ENCODE data around the gene CHMP6. TPM values are rescaled to one million over a fixed set of nuclear protein-coding genes. Genes with fewer than 3 reads are reported as not detected.

CHMP6 gene
- total RNA-seq, 1 experiment from 2014 or later, result 22.0 TPM

- POLR2A ChIA-PET, result no interaction called here
- CTCF ChIA-PET, result interaction anchor here (0.5 kb wide), 1 partner anchor 156 kb away, joined by 3 read pairs; no protein-coding TSS in a partner anchor
- H2AFZ ChIP-seq (ENCODE audit: low read depth, low read length, poor library complexity, severe bottlenecking), result no peak overlapping the region
- RAD21 ChIA-PET (ENCODE audit: low non-redundant PET in 1 of 2, low total read pairs in 2 of 2, uncharacterized antibody in 2 of 2, unreplicated experiment in 2 of 2), result no interaction called here
- peaks cover 88 to 100% of the 10 kb centered on the region in 2 experiments for H3K4me1 ChIP-seq (ENCODE audit: control insufficient read depth in 1 of 2, insufficient read depth in 2 of 2, low read length in 2 of 2)
- no peak overlapping the region for H3K4me3 ChIP-seq (replicated peaks in 1 of 2; ENCODE audit: low read depth in 1 of 2, low read length in 2 of 2)
- H3K27me3 ChIP-seq (ENCODE audit: insufficient read depth, low read length), result no peaks in the 10 kb centered on the region
- peaks cover 0 to 21% of the 10 kb centered on the region in 2 experiments; a peak in 1 of 4 replicates for H3K36me3 ChIP-seq (ENCODE audit: control insufficient read depth in 1 of 2, insufficient read depth in 2 of 2, low read length in 2 of 2)
- ATAC-seq (no peak), DNase-seq (ENCODE audit: low read depth, low spot score) (no peak)
- H3K79me2 ChIP-seq (ENCODE audit: insufficient read depth, low read length), result peaks cover 100% of the 10 kb centered on the region
- intact Hi-C loops (cut with micrococcal nuclease), result no loop called here
- no TSS peak for BruUV-seq (replicated peaks)
- no peak for TF ChIP-seq ZNF274 (IDR thresholded peaks at IDR 0.05; ENCODE audit: low read depth, low read length)
- TF ChIP-seq, protein P1, sequence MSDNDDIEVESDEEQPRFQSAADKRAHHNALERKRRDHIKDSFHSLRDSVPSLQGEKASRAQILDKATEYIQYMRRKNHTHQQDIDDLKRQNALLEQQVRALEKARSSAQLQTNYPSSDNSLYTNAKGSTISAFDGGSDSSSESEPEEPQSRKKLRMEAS (IDR thresholded peaks at IDR 0.05), result no peak
- TF ChIP-seq EZH2 (IDR thresholded peaks at IDR 0.05), result no peak
- no peaks in the 10 kb centered on the region for H3K9me2 ChIP-seq (ENCODE audit: insufficient read depth)
- peaks cover 14% of the 10 kb centered on the region; the same call in 1 of the 2 replicates for H4K20me1 ChIP-seq (ENCODE audit: insufficient read depth)
- H3K27ac ChIP-seq (ENCODE audit: low read depth, low read length), result peak overlapping the region; percentile 94
- peak overlapping the region; percentile 71 for H3K9ac ChIP-seq (ENCODE audit: low read length)
- H3K9me3 ChIP-seq (ENCODE audit: control insufficient read depth in 1 of 2, insufficient read depth in 1 of 2, low read depth in 1 of 2, low read length in 2 of 2), result no peaks in the 10 kb centered on the region
- H3K4me2 ChIP-seq (ENCODE audit: low read length), result peak overlapping the region; percentile 72
These were observed 54.0 kb downstream of the CHMP6 start for GRCh38 chr17:81045590-81046095.

- peak overlapping the region; percentile 71 for H3K9ac ChIP-seq (ENCODE audit: low read length)
- intact Hi-C loops (cut with micrococcal nuclease), result no loop called here
- H3K9me2 ChIP-seq (ENCODE audit: insufficient read depth), result no peaks in the 10 kb centered on the region
- BruUV-seq (replicated peaks), result no TSS peak
- H3K4me3 ChIP-seq (replicated peaks in 1 of 2; ENCODE audit: low read depth in 1 of 2, low read length in 2 of 2), result no peak overlapping the region
- no peak overlapping the region for H2AFZ ChIP-seq (ENCODE audit: low read depth, low read length, poor library complexity, severe bottlenecking)
- peaks cover 100% of the 10 kb centered on the region for H3K79me2 ChIP-seq (ENCODE audit: insufficient read depth, low read length)
- ChIA-PET CTCF (interaction anchor here (0.5 kb wide), 1 partner anchor 156 kb away, joined by 3 read pairs; no protein-coding TSS in a partner anchor), POLR2A (no interaction called here), RAD21 (ENCODE audit: low non-redundant PET in 1 of 2, low total read pairs in 2 of 2, uncharacterized antibody in 2 of 2, unreplicated experiment in 2 of 2) (no interaction called here)
- no peak for ATAC-seq
- H4K20me1 ChIP-seq (ENCODE audit: insufficient read depth), result peaks cover 14% of the 10 kb centered on the region; the same call in 1 of the 2 replicates
- H3K4me2 ChIP-seq (ENCODE audit: low read length), result peak overlapping the region; percentile 26
- DNase-seq (ENCODE audit: low read depth, low spot score), result no peak
- peaks cover 87 to 100% of the 10 kb centered on the region in 2 experiments for H3K4me1 ChIP-seq (ENCODE audit: control insufficient read depth in 1 of 2, insufficient read depth in 2 of 2, low read length in 2 of 2)
- peak overlapping the region; percentile 94; the same call in 1 of the 2 replicates for H3K27ac ChIP-seq (ENCODE audit: low read depth, low read length)
- no peak for TF ChIP-seq SP1 (IDR thresholded peaks at IDR 0.05; ENCODE audit: low read depth)
- TF ChIP-seq RAD21 (IDR thresholded peaks at IDR 0.05; ENCODE audit: low read depth), result no peak
- TF ChIP-seq POLR2AphosphoS5 (IDR thresholded peaks at IDR 0.05; ENCODE audit: low read depth, low read length), result no peak
- TF ChIP-seq, protein P2, sequence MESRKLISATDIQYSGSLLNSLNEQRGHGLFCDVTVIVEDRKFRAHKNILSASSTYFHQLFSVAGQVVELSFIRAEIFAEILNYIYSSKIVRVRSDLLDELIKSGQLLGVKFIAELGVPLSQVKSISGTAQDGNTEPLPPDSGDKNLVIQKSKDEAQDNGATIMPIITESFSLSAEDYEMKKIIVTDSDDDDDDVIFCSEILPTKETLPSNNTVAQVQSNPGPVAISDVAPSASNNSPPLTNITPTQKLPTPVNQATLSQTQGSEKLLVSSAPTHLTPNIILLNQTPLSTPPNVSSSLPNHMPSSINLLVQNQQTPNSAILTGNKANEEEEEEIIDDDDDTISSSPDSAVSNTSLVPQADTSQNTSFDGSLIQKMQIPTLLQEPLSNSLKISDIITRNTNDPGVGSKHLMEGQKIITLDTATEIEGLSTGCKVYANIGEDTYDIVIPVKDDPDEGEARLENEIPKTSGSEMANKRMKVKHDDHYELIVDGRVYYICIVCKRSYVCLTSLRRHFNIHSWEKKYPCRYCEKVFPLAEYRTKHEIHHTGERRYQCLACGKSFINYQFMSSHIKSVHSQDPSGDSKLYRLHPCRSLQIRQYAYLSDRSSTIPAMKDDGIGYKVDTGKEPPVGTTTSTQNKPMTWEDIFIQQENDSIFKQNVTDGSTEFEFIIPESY (IDR thresholded peaks at IDR 0.05; ENCODE audit: extremely low read depth, insufficient replicate concordance, low read length), result no peak
- TF ChIP-seq TCF7L2 (IDR thresholded peaks at IDR 0.05; ENCODE audit: borderline replicate concordance, extremely low read depth, insufficient read depth, insufficient read length), result no peak
- no peak for TF ChIP-seq EZH2phosphoT487 (IDR thresholded peaks at IDR 0.05; ENCODE audit: borderline replicate concordance)
- no peak for TF ChIP-seq ZNF274 (IDR thresholded peaks at IDR 0.05; ENCODE audit: low read depth, low read length)
- no peak for TF ChIP-seq CEBPB (IDR thresholded peaks at IDR 0.05; ENCODE audit: low read depth)
- TF ChIP-seq REST (IDR thresholded peaks at IDR 0.05; ENCODE audit: low read depth), result no peak
- no peaks in the 10 kb centered on the region for H3K9me3 ChIP-seq (ENCODE audit: control insufficient read depth in 1 of 2, insufficient read depth in 1 of 2, low read depth in 1 of 2, low read length in 2 of 2)
- no peaks in the 10 kb centered on the region for H3K27me3 ChIP-seq (ENCODE audit: insufficient read depth, low read length)
- H3K36me3 ChIP-seq (ENCODE audit: control insufficient read depth in 1 of 2, insufficient read depth in 2 of 2, low read length in 2 of 2), result peaks cover 0 to 21% of the 10 kb centered on the region in 2 experiments; a peak in 1 of 4 replicates
These were observed 54.6 kb downstream of the CHMP6 start for GRCh38 chr17:81046132-81046769.
